B cell (primary cell): Measurements from ENCODE around the gene RDM1. TPM values are rescaled to one million over a fixed set of nuclear protein-coding genes. Genes with fewer than 3 reads are reported as not detected.

Source experiments
- ATAC-seq: fragments of 200-7000 bp; cut with Tn5 transposase; one replicate; pipeline ENCODE4 v1.10.0; 2021; ENCODE audit warnings: low read depth, mild to moderate bottlenecking, moderate number of reproducible peaks, moderate library complexity
- CTCF ChIA-PET: fragments of 350-600 bp; sonication (Branson Sonifier 250); formaldehyde crosslinking; loops from one replicate; lab custom pipeline; 2021; ENCODE audit warnings: antibody characterized with exemption, inconsistent platforms; lab: Charles Lee
- POLR2A ChIA-PET: fragments of 350-600 bp; sonication (Branson Sonifier 250); formaldehyde crosslinking; loops from one replicate; lab custom pipeline; 2021; ENCODE audit warnings: antibody characterized with exemption; lab: Charles Lee
- DNase-seq: peaks from one replicate; pipeline ENCODE4 v3.0.0; 2013
- H2AFZ ChIP-seq: 2 replicates; pipeline ENCODE4 v1.6.1; 2012; ENCODE audit warnings: mild to moderate bottlenecking, low read depth, low read length; ENCODE audit not compliant: insufficient read depth, poor library complexity, severe bottlenecking
- H3K27ac ChIP-seq, 2 donors: 1 replicate in 1 of 2; 2 replicates in 1 of 2; pipeline ENCODE4 v1.5.1; 2012 to 2013; ENCODE audit warnings: low read length in 2 of 2, mild to moderate bottlenecking in 2 of 2, moderate library complexity in 1 of 2
- H3K27me3 ChIP-seq, 4 experiments: fragments of 200-600 bp in 1 of 4; sonication (generic) in 1 of 4; replicated peaks in 1 of 4; 1 replicate in 2 of 4; 2 replicates in 2 of 4; pipeline versions ENCODE4 v1.6.1 to v1.7.0; 2013 to 2016; ENCODE audit warnings: low read length in 3 of 4, mild to moderate bottlenecking in 2 of 4, mixed read lengths in 1 of 4, moderate library complexity in 1 of 4; ENCODE audit not compliant: insufficient read depth in 4 of 4, control insufficient read depth in 3 of 4; ENCODE audit errors: control extremely low read depth in 1 of 4
- H3K36me3 ChIP-seq, 2 experiments: replicated peaks in 1 of 2; 1 replicate in 1 of 2; 2 replicates in 1 of 2; pipeline versions ENCODE4 v1.6.1 to v1.7.1; 2013; ENCODE audit warnings: low read length in 1 of 2; ENCODE audit not compliant: insufficient read depth in 2 of 2, control insufficient read depth in 1 of 2; ENCODE audit errors: control extremely low read depth in 1 of 2, extremely low read depth in 1 of 2
- H3K4me1 ChIP-seq, 2 donors: fragments of 200-600 bp in 1 of 2; sonication (generic) in 1 of 2; 1 replicate in 1 of 2; 2 replicates in 1 of 2; pipeline versions ENCODE4 v1.5.1 to v1.6.1; 2013 to 2017; ENCODE audit warnings: low read length in 2 of 2; ENCODE audit not compliant: control insufficient read depth in 2 of 2, insufficient read depth in 2 of 2
- H3K4me2 ChIP-seq: replicated peaks from 2 replicates; pipeline ENCODE3; 2012; ENCODE audit warnings: mild to moderate bottlenecking, low read depth, low read length; ENCODE audit not compliant: poor library complexity, severe bottlenecking
- H3K4me3 ChIP-seq, 5 experiments: fragments of 200-600 bp in 1 of 5; sonication (generic) in 1 of 5; 1 replicate in 3 of 5; 2 replicates in 2 of 5; pipeline versions ENCODE4 v1.5.1 to v1.7.0; 2011 to 2016; ENCODE audit warnings: low read length in 4 of 5, mild to moderate bottlenecking in 4 of 5, low read depth in 2 of 5, control low read depth in 1 of 5, moderate library complexity in 1 of 5; ENCODE audit not compliant: insufficient read depth in 1 of 5; ENCODE audit errors: control extremely low read depth in 1 of 5, extremely low read depth in 1 of 5
- H3K79me2 ChIP-seq: fragments of 200-600 bp; sonication (generic); one replicate; pipeline ENCODE4 v1.6.0; 2016; ENCODE audit warnings: low read length; ENCODE audit not compliant: control insufficient read depth, insufficient read depth
- H3K9ac ChIP-seq: fragments of 200-600 bp; sonication (generic); 2 replicates; pipeline ENCODE4 v1.6.1; 2017; ENCODE audit warnings: mild to moderate bottlenecking, low read length, moderate library complexity
- H3K9me3 ChIP-seq, 3 donors: one replicate each; pipeline versions ENCODE4 v1.6.1 to v1.7.1; 2013; ENCODE audit warnings: low read length in 2 of 3; ENCODE audit not compliant: control insufficient read depth in 2 of 3, insufficient read depth in 1 of 3; ENCODE audit errors: control extremely low read depth in 1 of 3
- H4K20me1 ChIP-seq: 2 replicates; pipeline ENCODE4 v1.6.0; 2012; ENCODE audit warnings: mild to moderate bottlenecking, low read length; ENCODE audit not compliant: insufficient read depth, control insufficient read depth, poor library complexity, severe bottlenecking
- H3K27ac Mint-ChIP-seq: one replicate; pipeline ENCODE4 v1.8.0; 2021; ENCODE audit warnings: mixed read lengths
- H3K27me3 Mint-ChIP-seq: one replicate; pipeline ENCODE4 v1.8.0; 2021; ENCODE audit warnings: mixed read lengths
- H3K4me1 Mint-ChIP-seq: one replicate; pipeline ENCODE4 v1.8.0; 2021; ENCODE audit warnings: mixed read lengths
- H3K4me3 Mint-ChIP-seq: one replicate; pipeline ENCODE4 v1.8.0; 2021; ENCODE audit warnings: mixed read lengths
- H3K9me3 Mint-ChIP-seq: one replicate; pipeline ENCODE4 v1.8.0; 2022; ENCODE audit warnings: mixed read lengths; ENCODE audit not compliant: insufficient read depth
- EZH2 ChIP-seq: IDR thresholded peaks from 2 replicates; pipeline ENCODE4 v1.6.1; 2012; ENCODE audit warnings: borderline replicate concordance, low read depth, mild to moderate bottlenecking, moderate library complexity, low read length; ENCODE audit not compliant: insufficient read depth, poor library complexity, severe bottlenecking
- WGBS: methylation state at CpG from one replicate; pipeline ENCODE4 v1.1.5; 2013; ENCODE audit warnings: missing lambda C conversion rate; ENCODE audit not compliant: insufficient coverage; 5-methylcytosine and 5-hydroxymethylcytosine counted together
- intact Hi-C: fragments of 100-400 bp; cut with micrococcal nuclease; formaldehyde crosslinking; loops from one replicate; pipeline ENCODE4 v1.10.0; 2022
- polyA plus RNA-seq: library from polyadenylated mRNA; depleted of rRNA; stranded (reverse); fragments of >200 nt; gene quantifications from 2 replicates; pipeline ENCODE4 v1.2.3, GENCODE V29; 2012
- total RNA-seq, 2 donors: library from RNA; stranded (reverse); fragments of 120-200 nt in 1 of 2; gene quantifications; 1 replicate in 1 of 2; 2 replicates in 1 of 2; pipeline versions ENCODE4 v1.2.3 to v1.2.4, GENCODE V29; 2013 to 2022
- TF ChIP-seq, protein P1 (sequence below): fragments of 200-600 bp; IDR thresholded peaks from one replicate; pipeline ENCODE4 v1.8.0; 2022; ENCODE audit warnings: antibody characterized with exemption, mild to moderate bottlenecking

The RDM1 gene
- total and polyA plus RNA-seq, 2 donors (not counting 1 experiment from before 2014, with no cell fraction given), result not detected

DNA sequence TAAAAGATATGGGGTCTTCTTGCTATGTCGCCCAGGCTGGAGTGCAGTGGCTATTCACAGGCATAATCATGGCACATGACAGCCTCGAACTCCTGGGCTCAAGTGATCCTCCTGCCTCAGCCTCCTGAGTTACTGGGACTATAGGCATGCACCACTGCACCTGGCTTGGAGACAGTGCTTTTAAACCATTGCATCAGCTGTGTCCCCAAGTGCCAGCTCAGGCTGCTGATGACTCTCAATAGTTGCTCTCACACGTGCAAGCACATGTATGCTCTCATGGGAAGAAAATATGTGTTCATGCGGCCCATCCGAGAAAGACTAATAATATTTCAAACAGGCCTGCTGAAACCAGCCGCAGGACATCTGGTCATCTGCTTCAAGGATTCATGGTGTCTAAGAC is 42.0 kb upstream of the RDM1 start:
- intact Hi-C loops, result no loop called here
- no peaks in the 10 kb centered on the region for H3K79me2 ChIP-seq
- ATAC-seq, result no peak

DNA sequence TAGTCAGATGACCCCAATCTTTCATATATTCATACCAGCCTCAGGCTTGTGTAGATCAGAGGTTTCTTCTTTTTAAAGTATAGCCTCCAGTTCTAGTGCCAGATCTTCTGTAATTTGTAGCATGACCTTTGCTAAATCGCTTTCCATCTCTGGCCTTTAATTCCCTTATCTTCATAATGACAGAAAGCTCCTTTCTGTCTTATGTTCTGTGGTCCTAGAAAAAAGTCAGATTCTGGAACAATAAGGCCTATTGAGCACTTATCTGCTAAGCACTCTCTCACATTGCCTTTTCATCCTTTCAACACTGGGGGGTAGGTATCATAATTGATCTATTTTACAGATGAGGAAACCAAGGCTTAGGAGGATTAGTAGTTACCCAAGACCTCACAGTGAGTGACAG is 41.5 kb upstream of the RDM1 start:
- Histone ChIP-seq H3K36me3 (no peaks in the 10 kb centered on the region), H3K4me1 (peaks cover 4 to 5% of the 10 kb centered on the region in 2 donors), H3K27ac (no peak overlapping the region), H3K9me3 (no peaks in the 10 kb centered on the region), H3K79me2 (no peaks in the 10 kb centered on the region), H3K9ac (no peak overlapping the region), H3K4me2 (no peak overlapping the region), H3K4me3 (no peak overlapping the region), H3K27me3 (no peaks in the 10 kb centered on the region), H2AFZ (no peak overlapping the region), H4K20me1 (no peaks in the 10 kb centered on the region)
- TF ChIP-seq EZH2, result no peak
- TF ChIP-seq, protein P1, sequence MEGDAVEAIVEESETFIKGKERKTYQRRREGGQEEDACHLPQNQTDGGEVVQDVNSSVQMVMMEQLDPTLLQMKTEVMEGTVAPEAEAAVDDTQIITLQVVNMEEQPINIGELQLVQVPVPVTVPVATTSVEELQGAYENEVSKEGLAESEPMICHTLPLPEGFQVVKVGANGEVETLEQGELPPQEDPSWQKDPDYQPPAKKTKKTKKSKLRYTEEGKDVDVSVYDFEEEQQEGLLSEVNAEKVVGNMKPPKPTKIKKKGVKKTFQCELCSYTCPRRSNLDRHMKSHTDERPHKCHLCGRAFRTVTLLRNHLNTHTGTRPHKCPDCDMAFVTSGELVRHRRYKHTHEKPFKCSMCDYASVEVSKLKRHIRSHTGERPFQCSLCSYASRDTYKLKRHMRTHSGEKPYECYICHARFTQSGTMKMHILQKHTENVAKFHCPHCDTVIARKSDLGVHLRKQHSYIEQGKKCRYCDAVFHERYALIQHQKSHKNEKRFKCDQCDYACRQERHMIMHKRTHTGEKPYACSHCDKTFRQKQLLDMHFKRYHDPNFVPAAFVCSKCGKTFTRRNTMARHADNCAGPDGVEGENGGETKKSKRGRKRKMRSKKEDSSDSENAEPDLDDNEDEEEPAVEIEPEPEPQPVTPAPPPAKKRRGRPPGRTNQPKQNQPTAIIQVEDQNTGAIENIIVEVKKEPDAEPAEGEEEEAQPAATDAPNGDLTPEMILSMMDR, result no peak
- Mint-ChIP-seq H3K9me3 (no peaks in the 10 kb centered on the region), H3K27me3 (peaks cover 21% of the 10 kb centered on the region), H3K4me1 (peaks cover 10% of the 10 kb centered on the region), H3K27ac (no peak overlapping the region), H3K4me3 (no peak overlapping the region)
- ATAC-seq (no peak), DNase-seq (no peak)
- ChIA-PET POLR2A (no interaction called here), CTCF (interaction anchor here (5.2 to 15.7 kb wide), 3 partner anchors 10 to 510 kb away, joined by 26 to 639 read pairs (median 72); partner anchors contain the start of gene CCL16)
- no CpG with 5 or more reads among the region's 1 CpG for WGBS
- intact Hi-C loops, result no loop called here

More for the DNA sequence above, 42.0 kb upstream of the RDM1 start:
- Histone ChIP-seq H3K27me3 (no peaks in the 10 kb centered on the region), H3K4me1 (peaks cover 4 to 5% of the 10 kb centered on the region in 2 donors), H3K4me2 (no peak overlapping the region), H3K4me3 (no peak overlapping the region), H3K36me3 (no peaks in the 10 kb centered on the region), H2AFZ (no peak overlapping the region), H3K27ac (no peak overlapping the region), H4K20me1 (no peaks in the 10 kb centered on the region), H3K9ac (no peak overlapping the region), H3K9me3 (no peaks in the 10 kb centered on the region)
- Mint-ChIP-seq H3K4me1 (peaks cover 13% of the 10 kb centered on the region), H3K9me3 (no peaks in the 10 kb centered on the region), H3K27ac (no peak overlapping the region), H3K4me3 (no peak overlapping the region), H3K27me3 (peaks cover 21% of the 10 kb centered on the region)
- ChIA-PET POLR2A (no interaction called here), CTCF (interaction anchor here (1.9 to 15.7 kb wide), 4 partner anchors 10 to 510 kb away, joined by 4 to 639 read pairs (median 49); partner anchors contain the start of gene CCL16)
- no peak for TF ChIP-seq EZH2
- TF ChIP-seq, protein P1, result no peak
- no peak for DNase-seq
- WGBS, result 84% methylated on average over 6 of the region's 6 CpGs
